A549 (cell line): ENCODE results near the gene L3MBTL2. TPM values are rescaled to one million over a fixed set of nuclear protein-coding genes. Genes with fewer than 3 reads are reported as not detected.

ENCODE experiments used
- ATAC-seq, 2 experiments: fragments of 200-7000 bp in 1 of 2; fragments of >200 bp in 1 of 2; cut with Nextera tagmentation in 1 of 2; cut with Tn5 transposase in 1 of 2; 3 replicates each; pipeline versions ENCODE4 v1.8.0 to v1.9.1; 2018 to 2020; ENCODE audit warnings: mild to moderate bottlenecking in 1 of 2, moderate library complexity in 1 of 2
- CTCF ChIA-PET: fragments of 300-600 bp; sonication (Branson Sonifier 250); formaldehyde crosslinking; extraction: SDS; loops from one replicate; lab custom pipeline; 2021; ENCODE audit warnings: antibody characterized with exemption, inconsistent platforms; lab: Yijun Ruan, JAX
- POLR2A ChIA-PET: fragments of 350-600 bp; formaldehyde crosslinking; extraction: SDS; loops from one replicate; lab custom pipeline; 2021; ENCODE audit warnings: antibody characterized with exemption, inconsistent platforms; lab: Yijun Ruan, JAX
- DNase-seq, 2 experiments: peaks; one replicate each; pipeline versions ENCODE4 v3.0.0 to v3.0.0-alpha.2; 2011 to 2016; ENCODE audit warnings: low read depth in 1 of 2, low spot score in 1 of 2
- FAIRE-seq: peaks from 2 replicates; lab custom pipeline; 2011; peaks lifted over from hg19 to GRCh38; lab: Jason Lieb, UNC
- H3K27ac ChIP-seq, 2 experiments: fragments of >200 bp; sonication (Bioruptor Twin); formaldehyde crosslinking; 3 replicates each; pipeline ENCODE4 v1.5.1; 2016 to 2017
- H3K4me1 ChIP-seq: fragments of >200 bp; sonication (Bioruptor Twin); formaldehyde crosslinking; 3 replicates; pipeline ENCODE4 v1.6.1; 2016
- H3K4me2 ChIP-seq: fragments of >200 bp; sonication (Bioruptor Twin); formaldehyde crosslinking; 3 replicates; pipeline ENCODE4 v1.6.1; 2016
- H3K4me3 ChIP-seq: fragments of >200 bp; sonication (Bioruptor Twin); formaldehyde crosslinking; 3 replicates; pipeline ENCODE4 v1.5.1; 2016
- H3K9me3 ChIP-seq: fragments of >200 bp; sonication (Bioruptor Twin); formaldehyde crosslinking; 3 replicates; pipeline ENCODE4 v1.6.1; 2016
- CEBPB ChIP-seq, 2 experiments: fragments of >200 bp in 1 of 2; sonication (Bioruptor Twin) in 1 of 2; formaldehyde crosslinking in 1 of 2; IDR thresholded peaks; 2 replicates each; pipeline ENCODE4 v1.6.1; 2012 to 2016
- CHD2 ChIP-seq: fragments of 150-350 bp; IDR thresholded peaks from 2 replicates; pipeline ENCODE4 v1.6.1; 2014; ENCODE audit warnings: low read length; ENCODE audit not compliant: partially characterized antibody
- HEYL ChIP-seq: fragments of 250-450 bp; sonication (Bioruptor Pico); IDR thresholded peaks from 2 replicates; pipeline ENCODE4 v1.8.0; 2021; ENCODE audit warnings: mild to moderate bottlenecking, moderate library complexity
- HOXA7 ChIP-seq: fragments of 250-450 bp; sonication (Bioruptor Pico); IDR thresholded peaks from 2 replicates; pipeline ENCODE4 v1.5.0; 2020; ENCODE audit warnings: mild to moderate bottlenecking, moderate library complexity
- HOXB5 ChIP-seq: fragments of 250-450 bp; sonication (Bioruptor Pico); IDR thresholded peaks from 2 replicates; pipeline ENCODE4 v1.5.0; 2020; ENCODE audit warnings: mild to moderate bottlenecking, moderate library complexity
- JUNB ChIP-seq: fragments of >200 bp; sonication (Bioruptor Twin); formaldehyde crosslinking; IDR thresholded peaks from 2 replicates; pipeline ENCODE4 v1.6.1; 2016
- KDM1A ChIP-seq: fragments of 200-600 bp; sonication (generic); IDR thresholded peaks from 2 replicates; pipeline ENCODE4 v1.6.1; 2016; ENCODE audit warnings: low read depth, mild to moderate bottlenecking
- KDM5A ChIP-seq: fragments of 200-600 bp; sonication (generic); IDR thresholded peaks from 2 replicates; pipeline ENCODE4 v1.6.1; 2016; ENCODE audit warnings: antibody characterized with exemption, mild to moderate bottlenecking
- RFX5 ChIP-seq: fragments of 450-650 bp; IDR thresholded peaks from 2 replicates; pipeline ENCODE4 v1.7.1; 2014; ENCODE audit warnings: antibody characterized with exemption, mild to moderate bottlenecking, moderate library complexity
- SMC3 ChIP-seq: fragments of >200 bp; sonication (Bioruptor Twin); formaldehyde crosslinking; IDR thresholded peaks from 3 replicates; pipeline ENCODE4 v1.6.1; 2018; ENCODE audit warnings: inconsistent platforms
- ZC3H11A ChIP-seq: fragments of 450-650 bp; IDR thresholded peaks from 2 replicates; pipeline ENCODE4 v1.6.1; 2014; ENCODE audit warnings: antibody characterized with exemption, mild to moderate bottlenecking
- ZNF302 ChIP-seq: fragments of 250-450 bp; sonication (Bioruptor Pico); IDR thresholded peaks from 2 replicates; pipeline ENCODE4 v1.9.0; 2021; ENCODE audit warnings: inconsistent platforms, mild to moderate bottlenecking, moderate library complexity
- ZSCAN20 ChIP-seq: fragments of 250-450 bp; sonication (Bioruptor Pico); IDR thresholded peaks from 2 replicates; pipeline ENCODE4 v1.8.0; 2022; ENCODE audit warnings: mild to moderate bottlenecking, moderate library complexity
- WGBS: methylation state at CpG from one replicate; pipeline ENCODE4 v1.1.6; 2017; ENCODE audit errors: missing lambda C conversion rate; 5-methylcytosine and 5-hydroxymethylcytosine counted together
- polyA plus RNA-seq, 4 experiments: library from polyadenylated mRNA; depleted of rRNA in 3 of 4; stranded (reverse); fragments of >200 nt; fragmentation: RNase III in 1 of 4; extraction: RNeasy Plus Mini Kit Qiagen cat#74134 plus additional on column Dnase treatment in 1 of 4; gene quantifications; 2 replicates in 3 of 4; 3 replicates in 1 of 4; pipeline ENCODE4 v1.2.3, GENCODE V29; 2011 to 2017
- TF ChIP-seq, protein P1 (sequence below): fragments of 450-650 bp; IDR thresholded peaks from 2 replicates; pipeline ENCODE4 v1.6.1; 2014; ENCODE audit warnings: antibody characterized with exemption
- TF ChIP-seq, protein P2 (sequence below): fragments of 250-450 bp; sonication (Bioruptor Pico); IDR thresholded peaks from 2 replicates; pipeline ENCODE4 v1.5.0; 2020; ENCODE audit warnings: low read depth, mild to moderate bottlenecking, moderate library complexity
- TF ChIP-seq, protein P3 (sequence below): fragments of 200-600 bp; sonication (generic); IDR thresholded peaks from 2 replicates; pipeline ENCODE4 v1.6.1; 2016; ENCODE audit warnings: antibody characterized with exemption, mild to moderate bottlenecking, moderate library complexity
- TF ChIP-seq, protein P4 (sequence below): fragments of >200 bp; sonication (Bioruptor Twin); formaldehyde crosslinking; IDR thresholded peaks from 2 replicates; pipeline ENCODE4 v1.6.1; 2016
- TF ChIP-seq, protein P5 (sequence below): IDR thresholded peaks from 2 replicates; pipeline ENCODE4 v1.6.1; 2012; ENCODE audit warnings: low read depth, borderline replicate concordance
- TF ChIP-seq, protein P6 (sequence below): fragments of >200 bp; sonication (Bioruptor Twin); formaldehyde crosslinking; IDR thresholded peaks from 3 replicates; pipeline ENCODE4 v1.5.1; 2016

Gene L3MBTL2
- polyA plus RNA-seq, 2 of the 4 experiments (the other 2 are of a cell fraction): 14.5 to 17.0 TPM

DNA sequence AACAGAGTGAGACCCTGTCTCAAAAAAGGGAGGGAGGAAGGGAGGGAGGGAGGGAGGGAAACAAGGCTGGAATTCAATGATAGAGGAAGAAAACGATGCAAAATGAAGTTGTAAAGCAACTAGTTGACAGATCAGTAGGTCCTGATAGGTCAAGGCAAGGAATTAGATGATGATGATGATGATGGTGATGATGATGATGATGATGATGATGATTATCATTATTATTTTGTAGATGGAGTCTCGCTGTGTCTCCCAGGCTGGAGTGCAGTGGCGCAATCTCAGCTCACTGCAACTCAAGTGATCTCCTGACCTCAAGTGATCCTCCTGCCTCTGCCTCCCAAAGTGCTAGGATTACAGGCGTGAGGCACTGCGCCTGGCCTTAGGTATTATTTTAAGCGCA is 11.3 kb upstream of the L3MBTL2 start:
- 83% methylated on average over 6 of the region's 6 CpGs for WGBS
- DNase-seq (no peak), FAIRE-seq (no peak), ATAC-seq (no peak)
- ChIA-PET POLR2A (no interaction called here), CTCF (interaction anchor here (0.7 kb wide), 1 partner anchor 13 kb away, joined by 6 read pairs; no protein-coding TSS in a partner anchor)
- Histone ChIP-seq H3K4me3 (no peak overlapping the region), H3K9me3 (no peaks in the 10 kb centered on the region), H3K27ac (no peak overlapping the region), H3K4me1 (no peaks in the 10 kb centered on the region), H3K4me2 (no peak overlapping the region)
- TF ChIP-seq ZC3H11A (no peak), KDM1A (no peak), JUNB (no peak), HEYL (no peak), HOXB5 (CRISPR knock-in tag) (no peak), ZSCAN20 (CRISPR knock-in tag) (no peak), CEBPB (IDR thresholded peaks at IDR 0.05) (no peak), RFX5 (no peak), HOXA7 (CRISPR knock-in tag) (no peak), CHD2 (no peak), ZNF302 (CRISPR knock-in tag) (no peak)
- TF ChIP-seq, protein P1, sequence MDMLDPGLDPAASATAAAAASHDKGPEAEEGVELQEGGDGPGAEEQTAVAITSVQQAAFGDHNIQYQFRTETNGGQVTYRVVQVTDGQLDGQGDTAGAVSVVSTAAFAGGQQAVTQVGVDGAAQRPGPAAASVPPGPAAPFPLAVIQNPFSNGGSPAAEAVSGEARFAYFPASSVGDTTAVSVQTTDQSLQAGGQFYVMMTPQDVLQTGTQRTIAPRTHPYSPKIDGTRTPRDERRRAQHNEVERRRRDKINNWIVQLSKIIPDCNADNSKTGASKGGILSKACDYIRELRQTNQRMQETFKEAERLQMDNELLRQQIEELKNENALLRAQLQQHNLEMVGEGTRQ: no peak
- TF ChIP-seq, protein P2, sequence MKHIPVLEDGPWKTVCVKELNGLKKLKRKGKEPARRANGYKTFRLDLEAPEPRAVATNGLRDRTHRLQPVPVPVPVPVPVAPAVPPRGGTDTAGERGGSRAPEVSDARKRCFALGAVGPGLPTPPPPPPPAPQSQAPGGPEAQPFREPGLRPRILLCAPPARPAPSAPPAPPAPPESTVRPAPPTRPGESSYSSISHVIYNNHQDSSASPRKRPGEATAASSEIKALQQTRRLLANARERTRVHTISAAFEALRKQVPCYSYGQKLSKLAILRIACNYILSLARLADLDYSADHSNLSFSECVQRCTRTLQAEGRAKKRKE (CRISPR knock-in tag): no peak
- TF ChIP-seq, protein P3, sequence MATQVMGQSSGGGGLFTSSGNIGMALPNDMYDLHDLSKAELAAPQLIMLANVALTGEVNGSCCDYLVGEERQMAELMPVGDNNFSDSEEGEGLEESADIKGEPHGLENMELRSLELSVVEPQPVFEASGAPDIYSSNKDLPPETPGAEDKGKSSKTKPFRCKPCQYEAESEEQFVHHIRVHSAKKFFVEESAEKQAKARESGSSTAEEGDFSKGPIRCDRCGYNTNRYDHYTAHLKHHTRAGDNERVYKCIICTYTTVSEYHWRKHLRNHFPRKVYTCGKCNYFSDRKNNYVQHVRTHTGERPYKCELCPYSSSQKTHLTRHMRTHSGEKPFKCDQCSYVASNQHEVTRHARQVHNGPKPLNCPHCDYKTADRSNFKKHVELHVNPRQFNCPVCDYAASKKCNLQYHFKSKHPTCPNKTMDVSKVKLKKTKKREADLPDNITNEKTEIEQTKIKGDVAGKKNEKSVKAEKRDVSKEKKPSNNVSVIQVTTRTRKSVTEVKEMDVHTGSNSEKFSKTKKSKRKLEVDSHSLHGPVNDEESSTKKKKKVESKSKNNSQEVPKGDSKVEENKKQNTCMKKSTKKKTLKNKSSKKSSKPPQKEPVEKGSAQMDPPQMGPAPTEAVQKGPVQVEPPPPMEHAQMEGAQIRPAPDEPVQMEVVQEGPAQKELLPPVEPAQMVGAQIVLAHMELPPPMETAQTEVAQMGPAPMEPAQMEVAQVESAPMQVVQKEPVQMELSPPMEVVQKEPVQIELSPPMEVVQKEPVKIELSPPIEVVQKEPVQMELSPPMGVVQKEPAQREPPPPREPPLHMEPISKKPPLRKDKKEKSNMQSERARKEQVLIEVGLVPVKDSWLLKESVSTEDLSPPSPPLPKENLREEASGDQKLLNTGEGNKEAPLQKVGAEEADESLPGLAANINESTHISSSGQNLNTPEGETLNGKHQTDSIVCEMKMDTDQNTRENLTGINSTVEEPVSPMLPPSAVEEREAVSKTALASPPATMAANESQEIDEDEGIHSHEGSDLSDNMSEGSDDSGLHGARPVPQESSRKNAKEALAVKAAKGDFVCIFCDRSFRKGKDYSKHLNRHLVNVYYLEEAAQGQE: no peak
- TF ChIP-seq, protein P4, sequence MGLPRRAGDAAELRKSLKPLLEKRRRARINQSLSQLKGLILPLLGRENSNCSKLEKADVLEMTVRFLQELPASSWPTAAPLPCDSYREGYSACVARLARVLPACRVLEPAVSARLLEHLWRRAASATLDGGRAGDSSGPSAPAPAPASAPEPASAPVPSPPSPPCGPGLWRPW: no peak

DNA sequence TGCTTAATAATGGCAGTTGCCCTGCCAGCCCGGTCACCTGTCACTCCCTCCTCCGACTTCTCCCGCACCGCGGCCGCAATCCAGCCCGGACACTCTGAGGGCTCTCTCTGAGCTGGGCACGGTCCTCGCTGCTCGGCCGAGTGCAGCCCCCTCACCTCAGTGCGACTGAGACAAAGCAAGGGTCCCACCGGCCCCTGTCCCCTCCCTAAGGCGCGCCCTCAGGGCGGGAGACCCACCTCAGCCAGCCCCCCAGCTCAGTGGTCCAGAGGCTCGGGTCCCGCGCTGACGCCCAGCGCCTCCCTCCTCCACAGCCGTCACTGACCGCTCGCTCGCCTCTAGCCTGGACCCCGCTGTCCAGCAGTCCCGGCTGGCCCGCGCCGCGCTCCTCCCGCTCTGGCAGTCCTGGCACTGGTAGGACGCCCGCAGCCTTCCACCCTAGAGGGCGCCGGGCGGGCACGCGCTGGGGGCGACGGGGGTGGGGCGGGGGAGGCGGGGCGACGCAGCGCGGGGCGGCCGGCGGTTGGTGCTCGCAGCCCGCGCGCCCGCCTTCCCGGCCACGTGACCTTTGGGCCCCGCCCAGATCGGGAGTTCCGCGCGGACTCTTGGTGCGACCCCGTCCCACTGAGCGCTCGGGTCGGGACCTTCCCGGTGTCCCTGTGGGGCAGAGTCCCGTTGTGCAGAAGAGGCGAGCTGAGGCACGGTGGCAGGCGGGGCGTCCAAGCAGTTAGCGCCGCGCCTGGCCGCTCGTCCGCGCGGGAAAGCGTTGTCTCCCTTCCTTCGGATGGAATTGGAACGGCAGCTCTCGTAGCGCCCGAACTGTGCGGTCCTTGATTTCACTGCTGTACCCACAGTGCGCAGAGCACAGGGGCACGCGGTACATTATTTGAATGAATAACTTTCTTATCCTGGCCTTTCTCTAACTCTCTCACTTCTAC is 7.8 kb upstream of the L3MBTL2 start:
- ATAC-seq: peak; percentile 87 to 89
- TF ChIP-seq SMC3 (0 out of 3 replicates have a peak, but pooled peaks have one; percentile 7), ZNF302 (CRISPR knock-in tag) (no peak), JUNB (no peak), HOXB5 (CRISPR knock-in tag) (no peak), KDM1A (no peak), KDM5A (no peak)
- TF ChIP-seq, protein P1: peak; percentile 83
- TF ChIP-seq, protein P5, sequence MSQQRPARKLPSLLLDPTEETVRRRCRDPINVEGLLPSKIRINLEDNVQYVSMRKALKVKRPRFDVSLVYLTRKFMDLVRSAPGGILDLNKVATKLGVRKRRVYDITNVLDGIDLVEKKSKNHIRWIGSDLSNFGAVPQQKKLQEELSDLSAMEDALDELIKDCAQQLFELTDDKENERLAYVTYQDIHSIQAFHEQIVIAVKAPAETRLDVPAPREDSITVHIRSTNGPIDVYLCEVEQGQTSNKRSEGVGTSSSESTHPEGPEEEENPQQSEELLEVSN: peak; percentile 88
- TF ChIP-seq, protein P6, sequence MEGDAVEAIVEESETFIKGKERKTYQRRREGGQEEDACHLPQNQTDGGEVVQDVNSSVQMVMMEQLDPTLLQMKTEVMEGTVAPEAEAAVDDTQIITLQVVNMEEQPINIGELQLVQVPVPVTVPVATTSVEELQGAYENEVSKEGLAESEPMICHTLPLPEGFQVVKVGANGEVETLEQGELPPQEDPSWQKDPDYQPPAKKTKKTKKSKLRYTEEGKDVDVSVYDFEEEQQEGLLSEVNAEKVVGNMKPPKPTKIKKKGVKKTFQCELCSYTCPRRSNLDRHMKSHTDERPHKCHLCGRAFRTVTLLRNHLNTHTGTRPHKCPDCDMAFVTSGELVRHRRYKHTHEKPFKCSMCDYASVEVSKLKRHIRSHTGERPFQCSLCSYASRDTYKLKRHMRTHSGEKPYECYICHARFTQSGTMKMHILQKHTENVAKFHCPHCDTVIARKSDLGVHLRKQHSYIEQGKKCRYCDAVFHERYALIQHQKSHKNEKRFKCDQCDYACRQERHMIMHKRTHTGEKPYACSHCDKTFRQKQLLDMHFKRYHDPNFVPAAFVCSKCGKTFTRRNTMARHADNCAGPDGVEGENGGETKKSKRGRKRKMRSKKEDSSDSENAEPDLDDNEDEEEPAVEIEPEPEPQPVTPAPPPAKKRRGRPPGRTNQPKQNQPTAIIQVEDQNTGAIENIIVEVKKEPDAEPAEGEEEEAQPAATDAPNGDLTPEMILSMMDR: peak; percentile 24; the same call in 2 of the 3 replicates
- peak; percentile 57 to 68 for DNase-seq
- peak overlapping the region; percentile 59 to 88; a peak in 5 of 6 replicates for H3K27ac ChIP-seq
- WGBS: 0% methylated on average over 7 of the region's 91 CpGs
- no peak for FAIRE-seq
- H3K9me3 ChIP-seq: no peaks in the 10 kb centered on the region
- peak overlapping the region; percentile 78 for H3K4me3 ChIP-seq
- ChIA-PET POLR2A (interaction anchor here (0.9 kb wide), 1 partner anchor 246 kb away, joined by 4 read pairs; the partner anchor contains the start of gene RBX1), CTCF (interaction anchor here (0.6 to 1.3 kb wide), 6 partner anchors 9 to 274 kb away, joined by 3 to 4 read pairs (median 3); no protein-coding TSS in a partner anchor)
- H3K4me2 ChIP-seq: peak overlapping the region; percentile 87
- H3K4me1 ChIP-seq: no peaks in the 10 kb centered on the region
